T-helper 1 cell (primary cell): ENCODE data around the gene FLNA.
"Not testable (repeated sequence)": the region's sequence is repeated elsewhere in the genome, so short reads cannot be mapped to it uniquely, and the experiment has no call there.

Source experiments
- DNase-seq, 5 donors: peaks; one replicate each; pipeline ENCODE4 v3.0.0-alpha.2; 2012 to 2020

The FLNA gene

GRCh38 chrX:154341399-154342298 is 32.8 kb downstream of the FLNA start:
- not testable (repeated sequence) for DNase-seq

- no peak for DNase-seq
Measured at GRCh38 chrX:154334496-154334895, 39.9 kb downstream of the FLNA start.

GRCh38 chrX:154333837-154334271 is 40.6 kb downstream of the FLNA start:
- DNase-seq = no peak

GRCh38 chrX:154333116-154333515 is 41.3 kb downstream of the FLNA start:
- DNase-seq = no peak

GRCh38 chrX:154332561-154332960 is 41.9 kb downstream of the FLNA start:
- DNase-seq = no peak

- no peak for DNase-seq
Measured at GRCh38 chrX:154329294-154329693, 45.1 kb downstream of the FLNA start.

- no peak for DNase-seq
Measured at GRCh38 chrX:154328646-154329045, 45.8 kb downstream of the FLNA start.

GRCh38 chrX:154327038-154327820 is 47.2 kb downstream of the FLNA start:
- peak in 3 of 5 donors; percentile 22 to 57 (median 39) for DNase-seq

GRCh38 chrX:154325541-154325940 is 48.9 kb downstream of the FLNA start:
- no peak for DNase-seq

- no peak for DNase-seq
Measured at GRCh38 chrX:154323537-154323936, 50.9 kb downstream of the FLNA start.

- DNase-seq = no peak
Measured at GRCh38 chrX:154322890-154323289, 51.5 kb downstream of the FLNA start.

GRCh38 chrX:154321594-154321993 is 52.8 kb downstream of the FLNA start:
- DNase-seq = no peak

- DNase-seq = no peak
Measured at GRCh38 chrX:154321152-154321551, 53.3 kb downstream of the FLNA start.

GRCh38 chrX:154320406-154320805 is 54.0 kb downstream of the FLNA start:
- DNase-seq = no peak

GRCh38 chrX:154317391-154317995 is 56.9 kb downstream of the FLNA start:
- no peak for DNase-seq

GRCh38 chrX:154315416-154315815 is 59.0 kb downstream of the FLNA start:
- DNase-seq = no peak

- DNase-seq = peak in 1 of 5 donors; percentile 60
Measured at GRCh38 chrX:154313147-154313546, 61.3 kb downstream of the FLNA start.

GRCh38 chrX:154312116-154312515 is 62.3 kb downstream of the FLNA start:
- DNase-seq = no peak

- DNase-seq = no peak
Measured at GRCh38 chrX:154310616-154311536, 63.6 kb downstream of the FLNA start.

- DNase-seq = no peak
Measured at GRCh38 chrX:154309041-154309775, 65.2 kb downstream of the FLNA start.
